WTC11 (cell line): Measurements from ENCODE around the gene MBD3. TPM values are rescaled to one million over a fixed set of nuclear protein-coding genes. Genes with fewer than 3 reads are reported as not detected.

Experiments
- ATAC-seq: fragments of 200-7000 bp; cut with Tn5 transposase; 2 replicates; pipeline ENCODE4 v1.10.0; 2021; ENCODE audit warnings: mild to moderate bottlenecking, moderate library complexity
- CTCF ChIA-PET: fragments of 300-600 bp; sonication (Branson Sonifier 250); formaldehyde crosslinking; loops from one replicate; lab custom pipeline; 2021; ENCODE audit warnings: antibody characterized with exemption; lab: Charles Lee
- POLR2A ChIA-PET: fragments of 350-600 bp; sonication (Branson Sonifier 250); formaldehyde crosslinking; loops from one replicate; lab custom pipeline; 2021; ENCODE audit warnings: antibody characterized with exemption; lab: Charles Lee
- DNase-seq: peaks from one replicate; pipeline ENCODE4 v3.0.0; 2021; ENCODE audit warnings: low spot score
- H3K27ac Mint-ChIP-seq: 2 replicates; pipeline ENCODE4 v1.8.0; 2021; ENCODE audit warnings: mixed read lengths
- H3K27me3 Mint-ChIP-seq: 2 replicates; pipeline ENCODE4 v1.8.0; 2021; ENCODE audit warnings: low read depth, mild to moderate bottlenecking, moderate library complexity, mixed read lengths
- H3K36me3 Mint-ChIP-seq: 2 replicates; pipeline ENCODE4 v1.8.0; 2021; ENCODE audit warnings: mixed read lengths
- H3K4me1 Mint-ChIP-seq: 2 replicates; pipeline ENCODE4 v1.8.0; 2022; ENCODE audit warnings: mixed read lengths
- H3K4me3 Mint-ChIP-seq: 2 replicates; pipeline ENCODE4 v1.8.0; 2021; ENCODE audit warnings: mild to moderate bottlenecking, moderate library complexity, mixed read lengths
- H3K9me3 Mint-ChIP-seq: 2 replicates; pipeline ENCODE4 v1.8.0; 2021; ENCODE audit warnings: mixed read lengths
- AR ChIP-seq: fragments of 250-450 bp; sonication (Bioruptor Pico); IDR thresholded peaks from 2 replicates; pipeline ENCODE4 v1.9.0; 2021; ENCODE audit warnings: mild to moderate bottlenecking
- CREB1 ChIP-seq: sonication (generic); formaldehyde crosslinking; IDR thresholded peaks from 2 replicates; pipeline ENCODE4 v1.8.0; 2023; ENCODE audit warnings: mild to moderate bottlenecking, missing genetic modification reagents
- EMX1 ChIP-seq: fragments of 250-450 bp; sonication (Bioruptor Pico); IDR thresholded peaks from 2 replicates; pipeline ENCODE4 v1.8.0; 2021; ENCODE audit warnings: mild to moderate bottlenecking
- ERG ChIP-seq: fragments of 250-450 bp; sonication (Bioruptor Pico); IDR thresholded peaks from 2 replicates; pipeline ENCODE4 v1.8.0; 2021; ENCODE audit warnings: mild to moderate bottlenecking
- ESRRA ChIP-seq: sonication (generic); formaldehyde crosslinking; IDR thresholded peaks from 2 replicates; pipeline ENCODE4 v1.8.1; 2022; ENCODE audit warnings: mild to moderate bottlenecking, missing genetic modification reagents, borderline replicate concordance
- FOXJ3 ChIP-seq: sonication (generic); formaldehyde crosslinking; IDR thresholded peaks from 2 replicates; pipeline ENCODE4 v1.9.0; 2021; ENCODE audit warnings: missing genetic modification reagents, mild to moderate bottlenecking, borderline replicate concordance
- FOXP4 ChIP-seq: sonication (generic); formaldehyde crosslinking; IDR thresholded peaks from 2 replicates; pipeline ENCODE4 v1.8.0; 2022; ENCODE audit warnings: mild to moderate bottlenecking, missing genetic modification reagents
- GABPB1 ChIP-seq: sonication (generic); formaldehyde crosslinking; IDR thresholded peaks from 2 replicates; pipeline ENCODE4 v1.8.1; 2023; ENCODE audit warnings: mild to moderate bottlenecking, missing genetic modification reagents
- GTF2I ChIP-seq: fragments of 250-450 bp; sonication (Bioruptor Pico); conservative IDR thresholded peaks from 2 replicates; pipeline ENCODE4 v1.4.0; 2021; ENCODE audit warnings: mild to moderate bottlenecking
- HMGA2 ChIP-seq: fragments of 250-450 bp; sonication (Bioruptor Pico); IDR thresholded peaks from 2 replicates; pipeline ENCODE4 v1.4.0; 2021; ENCODE audit warnings: mild to moderate bottlenecking, moderate library complexity
- MYBL2 ChIP-seq: sonication (generic); formaldehyde crosslinking; IDR thresholded peaks from 2 replicates; pipeline ENCODE4 v1.8.1; 2023; ENCODE audit warnings: mild to moderate bottlenecking, moderate library complexity, missing genetic modification reagents
- PRRX2 ChIP-seq: fragments of 250-450 bp; sonication (Bioruptor Pico); IDR thresholded peaks from 2 replicates; pipeline ENCODE4 v1.8.0; 2021; ENCODE audit warnings: mild to moderate bottlenecking
- TEAD1 ChIP-seq: sonication (generic); formaldehyde crosslinking; IDR thresholded peaks from 2 replicates; pipeline ENCODE4 v1.8.0; 2022; ENCODE audit warnings: mild to moderate bottlenecking, missing genetic modification reagents
- TP53 ChIP-seq: sonication (generic); formaldehyde crosslinking; IDR thresholded peaks from 2 replicates; pipeline ENCODE4 v1.8.1; 2023; ENCODE audit warnings: mild to moderate bottlenecking, missing genetic modification reagents
- USF1 ChIP-seq: sonication (generic); formaldehyde crosslinking; IDR thresholded peaks from 2 replicates; pipeline ENCODE4 v1.8.0; 2022; ENCODE audit warnings: mild to moderate bottlenecking, missing genetic modification reagents
- USF2 ChIP-seq: sonication (generic); formaldehyde crosslinking; IDR thresholded peaks from 2 replicates; pipeline ENCODE4 v1.8.1; 2023; ENCODE audit warnings: mild to moderate bottlenecking, missing genetic modification reagents, moderate library complexity
- ZNF138 ChIP-seq: sonication (generic); formaldehyde crosslinking; conservative IDR thresholded peaks from 2 replicates; pipeline ENCODE4 v1.8.1; 2022; ENCODE audit warnings: mild to moderate bottlenecking, moderate library complexity, missing genetic modification reagents
- ZNF281 ChIP-seq: sonication (generic); formaldehyde crosslinking; IDR thresholded peaks from 2 replicates; pipeline ENCODE4 v1.8.0; 2023; ENCODE audit warnings: mild to moderate bottlenecking, missing genetic modification reagents
- total RNA-seq: library from RNA; stranded (reverse); gene quantifications from 3 replicates; pipeline ENCODE4 v1.2.3, GENCODE V29; 2021

MBD3 gene
- total RNA-seq, 1 experiment from 2014 or later = 90.2 TPM

- POLR2A ChIA-PET = no interaction called here
These were observed 20.5 kb upstream of the MBD3 start for GRCh38 chr19:1613146-1613545.

GRCh38 chr19:1612114-1613086 is 19.7 kb upstream of the MBD3 start:
- ATAC-seq = no peak
- no peak for DNase-seq
- H3K9me3 Mint-ChIP-seq = no peaks in the 10 kb centered on the region
- H3K27me3 Mint-ChIP-seq = no peaks in the 10 kb centered on the region
- peaks cover 53% of the 10 kb centered on the region for H3K36me3 Mint-ChIP-seq
- H3K4me3 Mint-ChIP-seq = no peak overlapping the region
- ChIA-PET POLR2A (no interaction called here), CTCF (no interaction called here)
- no peak overlapping the region for H3K27ac Mint-ChIP-seq
- no peaks in the 10 kb centered on the region for H3K4me1 Mint-ChIP-seq
- TF ChIP-seq ERG (CRISPR knock-in tag) = no peak
- TF ChIP-seq ESRRA (CRISPR knock-in tag) = no peak
- TF ChIP-seq GABPB1 (CRISPR knock-in tag) = no peak
- TF ChIP-seq HMGA2 = no peak
- TF ChIP-seq AR = no peak
- TF ChIP-seq PRRX2 (CRISPR knock-in tag) = no peak
- no peak for TF ChIP-seq MYBL2 (CRISPR knock-in tag)
- no peak for TF ChIP-seq FOXP4
- no peak for TF ChIP-seq TP53 (CRISPR knock-in tag)
- TF ChIP-seq FOXJ3 (CRISPR knock-in tag) = no peak
- TF ChIP-seq USF2 = no peak
- no peak for TF ChIP-seq ZNF281
- no peak for TF ChIP-seq EMX1 (CRISPR knock-in tag)
- TF ChIP-seq CREB1 (CRISPR knock-in tag) = no peak
- no peak for TF ChIP-seq USF1 (CRISPR knock-in tag)
- TF ChIP-seq GTF2I (CRISPR knock-in tag) = no peak
- TF ChIP-seq, all 79 proteins: peak for 0

More at GRCh38 chr19:1613146-1613545, 20.5 kb upstream of the MBD3 start:
- ATAC-seq (no peak), DNase-seq (no peak)
- CTCF ChIA-PET = interaction anchor here (0.7 to 1.2 kb wide), 4 partner anchors 11 to 213 kb away, joined by 3 to 4 read pairs (median 4); no protein-coding TSS in a partner anchor
- Mint-ChIP-seq H3K27me3 (no peaks in the 10 kb centered on the region), H3K4me3 (no peak overlapping the region), H3K27ac (peak overlapping the region; percentile 57; the same call in 1 of the 2 replicates), H3K36me3 (peaks cover 57% of the 10 kb centered on the region), H3K9me3 (no peaks in the 10 kb centered on the region), H3K4me1 (no peaks in the 10 kb centered on the region)
- TF ChIP-seq ZNF138 (CRISPR knock-in tag) (no peak), TEAD1 (CRISPR knock-in tag) (no peak)
